ENCODE measurements around the gene SLCO3A1.

DNA sequence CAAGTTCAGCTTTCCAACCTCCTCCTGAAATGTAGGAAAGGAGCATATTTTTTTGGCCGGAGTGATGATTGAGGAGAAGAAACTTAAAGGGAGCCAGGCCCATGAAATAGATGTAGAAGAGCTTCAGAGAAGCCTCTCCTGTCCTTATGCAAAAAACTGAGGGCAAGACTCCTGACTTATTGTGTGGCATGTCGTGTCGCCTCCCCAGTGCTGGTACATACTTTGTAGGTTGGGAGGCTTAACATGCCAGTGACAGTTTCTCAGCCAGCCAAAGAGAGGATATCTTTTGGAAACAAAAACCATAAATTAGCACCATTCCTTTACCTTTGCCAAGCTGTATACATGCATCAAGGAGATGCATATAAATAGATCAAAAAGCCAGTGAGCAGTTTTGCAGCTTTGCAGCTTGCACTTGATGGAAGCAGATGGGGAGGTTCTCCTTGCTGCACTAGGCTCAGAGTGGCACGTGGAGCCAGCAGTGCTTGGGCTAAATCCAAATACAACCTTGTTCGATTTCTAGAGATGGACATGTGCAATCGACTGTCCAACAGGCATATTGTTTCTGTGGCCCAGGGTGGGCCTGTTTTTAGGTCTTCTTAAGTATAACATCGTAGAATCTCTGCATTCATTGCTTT, 10.2 kb downstream of the SLCO3A1 start:
- TF ChIP-seq, protein P1, sequence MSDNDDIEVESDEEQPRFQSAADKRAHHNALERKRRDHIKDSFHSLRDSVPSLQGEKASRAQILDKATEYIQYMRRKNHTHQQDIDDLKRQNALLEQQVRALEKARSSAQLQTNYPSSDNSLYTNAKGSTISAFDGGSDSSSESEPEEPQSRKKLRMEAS (IDR thresholded peaks at IDR 0.05) = no peak
- TF ChIP-seq, protein P2, sequence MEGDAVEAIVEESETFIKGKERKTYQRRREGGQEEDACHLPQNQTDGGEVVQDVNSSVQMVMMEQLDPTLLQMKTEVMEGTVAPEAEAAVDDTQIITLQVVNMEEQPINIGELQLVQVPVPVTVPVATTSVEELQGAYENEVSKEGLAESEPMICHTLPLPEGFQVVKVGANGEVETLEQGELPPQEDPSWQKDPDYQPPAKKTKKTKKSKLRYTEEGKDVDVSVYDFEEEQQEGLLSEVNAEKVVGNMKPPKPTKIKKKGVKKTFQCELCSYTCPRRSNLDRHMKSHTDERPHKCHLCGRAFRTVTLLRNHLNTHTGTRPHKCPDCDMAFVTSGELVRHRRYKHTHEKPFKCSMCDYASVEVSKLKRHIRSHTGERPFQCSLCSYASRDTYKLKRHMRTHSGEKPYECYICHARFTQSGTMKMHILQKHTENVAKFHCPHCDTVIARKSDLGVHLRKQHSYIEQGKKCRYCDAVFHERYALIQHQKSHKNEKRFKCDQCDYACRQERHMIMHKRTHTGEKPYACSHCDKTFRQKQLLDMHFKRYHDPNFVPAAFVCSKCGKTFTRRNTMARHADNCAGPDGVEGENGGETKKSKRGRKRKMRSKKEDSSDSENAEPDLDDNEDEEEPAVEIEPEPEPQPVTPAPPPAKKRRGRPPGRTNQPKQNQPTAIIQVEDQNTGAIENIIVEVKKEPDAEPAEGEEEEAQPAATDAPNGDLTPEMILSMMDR (IDR thresholded peaks at IDR 0.05 in 2 of 3, conservative IDR thresholded peaks at IDR 0.05 in 1 of 3; ENCODE audit: borderline replicate concordance in 1 of 3, insufficient read depth in 1 of 3, low read depth in 2 of 3, low read length in 2 of 3) = no peak
- TF ChIP-seq CEBPB (IDR thresholded peaks at IDR 0.05; ENCODE audit: low read depth) = no peak
- no peak for TF ChIP-seq JUND (IDR thresholded peaks at IDR 0.05)
- TF ChIP-seq, protein P3, sequence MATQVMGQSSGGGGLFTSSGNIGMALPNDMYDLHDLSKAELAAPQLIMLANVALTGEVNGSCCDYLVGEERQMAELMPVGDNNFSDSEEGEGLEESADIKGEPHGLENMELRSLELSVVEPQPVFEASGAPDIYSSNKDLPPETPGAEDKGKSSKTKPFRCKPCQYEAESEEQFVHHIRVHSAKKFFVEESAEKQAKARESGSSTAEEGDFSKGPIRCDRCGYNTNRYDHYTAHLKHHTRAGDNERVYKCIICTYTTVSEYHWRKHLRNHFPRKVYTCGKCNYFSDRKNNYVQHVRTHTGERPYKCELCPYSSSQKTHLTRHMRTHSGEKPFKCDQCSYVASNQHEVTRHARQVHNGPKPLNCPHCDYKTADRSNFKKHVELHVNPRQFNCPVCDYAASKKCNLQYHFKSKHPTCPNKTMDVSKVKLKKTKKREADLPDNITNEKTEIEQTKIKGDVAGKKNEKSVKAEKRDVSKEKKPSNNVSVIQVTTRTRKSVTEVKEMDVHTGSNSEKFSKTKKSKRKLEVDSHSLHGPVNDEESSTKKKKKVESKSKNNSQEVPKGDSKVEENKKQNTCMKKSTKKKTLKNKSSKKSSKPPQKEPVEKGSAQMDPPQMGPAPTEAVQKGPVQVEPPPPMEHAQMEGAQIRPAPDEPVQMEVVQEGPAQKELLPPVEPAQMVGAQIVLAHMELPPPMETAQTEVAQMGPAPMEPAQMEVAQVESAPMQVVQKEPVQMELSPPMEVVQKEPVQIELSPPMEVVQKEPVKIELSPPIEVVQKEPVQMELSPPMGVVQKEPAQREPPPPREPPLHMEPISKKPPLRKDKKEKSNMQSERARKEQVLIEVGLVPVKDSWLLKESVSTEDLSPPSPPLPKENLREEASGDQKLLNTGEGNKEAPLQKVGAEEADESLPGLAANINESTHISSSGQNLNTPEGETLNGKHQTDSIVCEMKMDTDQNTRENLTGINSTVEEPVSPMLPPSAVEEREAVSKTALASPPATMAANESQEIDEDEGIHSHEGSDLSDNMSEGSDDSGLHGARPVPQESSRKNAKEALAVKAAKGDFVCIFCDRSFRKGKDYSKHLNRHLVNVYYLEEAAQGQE (IDR thresholded peaks at IDR 0.05; ENCODE audit: low read depth) = no peak
- no peak for TF ChIP-seq EZH2 (IDR thresholded peaks at IDR 0.05)
- TF ChIP-seq EZH2phosphoT487 (IDR thresholded peaks at IDR 0.05; ENCODE audit: borderline replicate concordance) = no peak
- TF ChIP-seq POLR2AphosphoS5 (IDR thresholded peaks at IDR 0.05; ENCODE audit: low read depth, low read length) = no peak
- TF ChIP-seq POLR2A (IDR thresholded peaks at IDR 0.05; ENCODE audit: borderline replicate concordance, extremely low read depth, insufficient read depth, insufficient read length) = no peak
- TF ChIP-seq EGR1 (IDR thresholded peaks at IDR 0.05; ENCODE audit: low read depth) = no peak
- no peak for TF ChIP-seq ELF1 (IDR thresholded peaks at IDR 0.05; ENCODE audit: borderline replicate concordance, low read depth)
- TF ChIP-seq SIN3A (IDR thresholded peaks at IDR 0.05; ENCODE audit: low read depth) = no peak
- TF ChIP-seq TCF7L2 (IDR thresholded peaks at IDR 0.05; ENCODE audit: borderline replicate concordance, extremely low read depth, insufficient read depth, insufficient read length) = no peak

Measured in HCT116 (cell line).